ENCODE data around the gene UBXN10.

Gene UBXN10

DNA sequence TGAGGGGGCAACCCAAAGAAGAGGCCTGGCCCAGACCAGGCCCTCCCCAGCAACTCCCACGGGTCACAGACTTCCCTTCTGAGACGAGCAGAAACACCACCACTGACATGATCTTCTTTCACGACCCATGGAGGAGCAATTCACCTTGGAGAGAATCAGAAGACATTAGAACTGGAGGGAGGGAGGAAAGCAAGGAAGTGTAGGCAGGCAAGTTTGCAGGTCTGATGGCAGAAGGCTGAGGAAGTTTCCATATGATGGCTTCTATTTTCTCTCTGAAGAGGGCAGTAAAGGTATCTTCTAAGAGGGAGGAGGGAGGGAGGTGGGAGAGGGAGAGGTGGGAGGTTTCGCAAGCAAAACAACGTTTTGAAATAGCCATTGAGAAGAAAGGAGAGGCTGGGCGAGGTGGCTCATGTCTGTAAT, 1.4 kb upstream of the UBXN10 start:
- no peak for DNase-seq

DNA sequence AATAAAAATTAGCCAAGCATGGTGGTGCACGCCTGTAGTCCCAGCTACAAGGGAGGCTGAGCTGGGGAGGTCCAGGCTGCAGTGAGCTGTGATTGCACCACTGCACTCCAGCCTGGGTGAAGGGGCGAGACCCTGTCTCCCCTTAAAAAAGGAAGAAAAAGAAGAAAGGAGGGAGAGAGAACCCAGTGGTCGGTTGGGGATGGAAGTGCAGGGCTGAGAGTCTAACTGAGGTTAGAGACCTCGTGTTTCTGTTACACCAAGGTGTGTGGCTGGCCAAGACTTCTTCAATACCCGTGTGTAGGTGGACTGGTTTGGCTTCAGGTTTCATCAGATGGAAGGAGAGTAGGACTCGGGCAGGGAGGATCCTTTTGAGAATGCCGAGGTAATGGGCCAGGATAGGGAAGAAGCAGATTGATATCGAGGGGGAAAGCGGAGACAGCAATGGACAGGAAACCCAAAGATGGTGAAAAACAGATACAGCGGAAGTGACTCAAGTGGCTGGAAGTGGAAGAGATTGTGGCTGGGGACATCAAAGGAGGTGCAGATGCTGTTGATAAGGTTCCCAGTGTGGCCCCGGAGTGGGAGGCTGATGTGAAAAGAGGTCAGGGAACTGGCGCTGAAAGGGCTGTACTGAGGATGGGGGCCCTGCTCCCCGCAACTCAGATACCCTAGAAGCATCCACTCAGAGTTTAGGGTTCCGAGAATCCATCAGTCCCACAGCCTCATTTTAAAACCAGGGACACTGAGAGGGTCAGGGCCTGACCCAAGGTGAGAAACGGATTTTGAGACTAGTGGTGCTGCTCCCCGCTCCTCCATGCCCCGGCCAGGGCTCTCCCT, 681 bp upstream of the UBXN10 start:
- DNase-seq = no peak

DNA sequence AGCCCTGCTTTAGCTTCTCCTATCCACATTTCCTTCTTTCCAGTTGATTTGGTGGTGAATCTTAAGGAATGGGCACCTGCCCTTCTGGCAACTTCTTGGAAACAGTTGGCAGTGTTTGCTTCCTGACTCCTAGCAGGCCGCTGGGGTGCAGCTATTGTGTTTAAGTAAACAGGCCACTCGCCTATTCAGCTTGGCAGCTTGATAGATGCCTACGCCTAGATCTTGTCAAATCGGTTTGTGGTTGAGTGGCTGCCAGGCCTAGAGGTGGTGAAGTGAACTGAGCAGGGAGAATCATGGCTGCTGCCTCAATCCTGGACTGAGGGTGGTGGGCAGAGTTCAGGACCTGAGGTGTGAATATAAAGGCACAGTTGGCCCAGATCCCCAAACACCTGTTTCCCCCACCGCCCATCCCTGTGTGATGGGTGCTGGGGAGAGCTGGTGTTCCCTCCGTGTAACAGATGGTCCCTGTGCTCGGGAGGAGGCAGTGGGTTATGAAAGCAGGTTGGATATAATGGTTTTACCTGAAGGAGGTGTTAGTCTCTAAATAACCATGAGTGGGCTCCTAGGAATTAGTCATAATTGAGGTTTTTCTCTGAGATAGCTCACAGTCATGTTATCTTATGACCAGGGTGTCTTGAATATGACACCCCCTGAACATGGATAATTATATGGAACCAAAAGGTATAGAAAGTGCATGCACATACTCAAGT, 1.4 kb downstream of the UBXN10 start:
- DNase-seq = no peak

DNA sequence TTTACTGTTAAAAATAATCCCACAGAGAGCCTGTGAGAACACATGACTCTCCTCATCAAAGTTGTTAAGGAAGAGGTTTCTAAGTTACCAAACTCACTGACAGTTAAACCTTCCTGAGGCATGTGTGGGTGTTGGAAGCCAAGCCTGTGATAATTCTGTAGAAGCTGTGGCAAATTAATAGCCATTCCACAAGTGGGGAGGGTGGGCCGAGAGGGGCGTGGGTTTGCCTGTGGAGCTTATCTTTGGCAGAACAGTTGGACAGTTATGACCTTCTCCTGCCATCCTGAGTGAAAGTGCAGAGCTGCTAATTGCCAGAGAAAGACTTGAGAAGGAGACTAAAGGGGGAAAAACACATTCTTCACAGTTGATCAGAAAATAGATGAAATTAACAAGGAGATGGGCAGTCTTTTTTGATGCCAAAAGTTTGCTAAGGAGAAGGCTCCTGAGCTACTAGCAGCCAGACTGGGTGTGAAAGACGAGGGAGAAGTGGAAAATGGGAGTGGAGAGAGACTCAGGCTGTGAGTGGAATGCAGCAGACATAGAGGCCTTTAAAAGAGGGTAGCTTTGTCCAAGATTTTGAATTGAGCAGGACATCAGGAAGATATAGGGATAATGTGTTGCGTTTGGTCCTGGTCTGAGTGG, 2.0 kb downstream of the UBXN10 start:
- no peak for DNase-seq

DNA sequence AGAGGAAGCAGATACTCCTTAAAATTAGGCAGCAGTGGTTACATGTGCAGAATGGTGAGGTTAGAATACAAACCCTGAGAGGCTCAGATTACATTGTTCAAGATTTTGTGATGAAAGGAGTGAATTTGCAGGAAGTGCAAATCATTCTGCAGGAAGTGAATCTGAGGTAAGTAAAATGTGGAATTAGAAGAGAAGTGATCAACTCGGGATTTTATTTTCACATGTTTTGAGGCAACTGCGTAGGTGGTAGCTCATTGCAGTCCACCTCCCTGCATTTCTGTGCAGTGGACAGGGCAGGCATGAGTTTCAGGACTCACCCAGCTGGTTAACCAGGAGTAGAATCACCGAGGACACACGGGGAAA, 2.5 kb downstream of the UBXN10 start:
- no peak for DNase-seq

DNA sequence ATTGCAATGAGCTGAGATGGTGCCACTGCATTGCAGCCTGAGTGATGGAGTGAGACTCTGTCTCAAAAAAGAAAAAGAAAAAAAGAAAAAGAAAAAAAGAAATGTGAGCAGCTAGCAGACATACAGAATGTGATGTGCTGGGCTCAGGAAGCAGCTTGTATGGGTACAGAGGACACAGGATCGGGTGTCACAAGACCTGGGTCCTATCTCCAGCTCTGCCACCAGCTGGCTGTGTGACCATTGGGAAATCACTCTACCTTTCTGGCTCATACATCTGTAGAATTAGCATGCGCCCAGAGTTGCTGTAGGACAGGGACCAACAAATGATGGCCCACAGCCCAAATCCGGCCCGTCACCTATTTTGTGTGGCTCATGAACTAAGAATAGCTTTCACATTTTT, 3.8 kb downstream of the UBXN10 start:
- no peak for DNase-seq

DNA sequence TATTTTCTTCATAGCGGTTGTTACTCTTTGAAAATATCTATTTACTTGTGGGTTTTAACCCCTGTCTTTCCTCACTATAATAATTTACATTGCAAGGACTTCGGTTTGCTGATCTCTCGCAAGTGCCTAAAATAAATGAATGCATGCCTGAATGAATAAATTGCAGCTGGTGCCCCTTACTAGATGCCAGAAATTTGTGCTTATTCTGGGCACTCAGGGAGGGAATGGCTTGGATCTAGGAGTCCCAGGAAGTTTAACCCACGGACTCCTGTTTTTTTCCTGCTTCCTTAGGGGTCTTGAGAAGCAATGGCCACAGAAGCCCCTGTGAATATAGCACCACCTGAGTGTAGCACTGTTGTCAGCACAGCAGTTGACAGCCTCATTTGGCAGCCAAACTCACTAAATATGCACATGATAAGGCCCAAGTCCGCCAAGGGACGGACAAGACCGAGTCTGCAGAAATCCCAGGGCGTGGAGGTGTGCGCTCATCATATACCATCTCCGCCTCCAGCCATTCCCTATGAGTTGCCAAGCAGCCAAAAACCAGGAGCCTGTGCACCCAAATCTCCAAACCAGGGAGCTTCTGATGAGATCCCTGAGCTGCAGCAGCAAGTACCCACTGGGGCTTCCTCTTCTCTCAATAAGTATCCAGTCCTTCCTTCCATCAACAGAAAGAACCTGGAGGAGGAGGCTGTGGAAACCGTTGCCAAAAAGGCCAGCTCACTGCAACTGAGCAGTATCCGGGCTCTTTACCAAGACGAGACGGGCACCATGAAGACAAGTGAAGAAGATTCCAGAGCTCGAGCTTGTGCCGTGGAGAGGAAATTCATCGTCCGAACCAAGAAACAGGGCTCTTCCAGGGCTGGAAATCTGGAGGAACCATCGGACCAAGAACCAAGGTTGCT, 4.6 kb downstream of the UBXN10 start:
- no peak for DNase-seq

DNA sequence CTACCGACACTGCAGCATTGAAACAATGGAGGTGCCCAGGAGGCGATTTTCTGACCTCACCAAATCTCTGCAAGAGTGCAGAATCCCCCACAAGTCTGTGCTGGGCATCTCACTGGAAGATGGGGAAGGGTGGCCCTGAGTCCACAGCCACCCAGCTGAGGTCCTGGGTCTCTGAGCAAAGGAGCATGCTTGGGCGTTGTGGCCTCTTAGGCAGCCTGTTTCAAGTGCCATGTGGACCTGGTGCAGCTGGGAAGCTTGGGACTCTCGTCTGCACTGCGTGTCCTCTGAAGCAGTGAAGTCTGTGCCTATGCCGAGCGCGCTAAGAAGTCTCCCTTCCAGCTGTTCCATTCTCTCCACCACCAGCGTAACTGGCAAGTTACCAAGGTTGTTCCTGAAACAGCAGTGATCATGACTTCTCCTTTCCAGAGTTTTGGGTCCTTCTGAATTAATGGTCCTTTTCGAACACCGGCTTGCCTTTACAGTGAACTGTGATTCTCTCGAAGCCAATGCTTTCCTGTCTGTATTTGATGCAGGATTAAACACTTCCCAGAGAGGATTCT, 5.5 kb downstream of the UBXN10 start:
- no peak for DNase-seq

DNA sequence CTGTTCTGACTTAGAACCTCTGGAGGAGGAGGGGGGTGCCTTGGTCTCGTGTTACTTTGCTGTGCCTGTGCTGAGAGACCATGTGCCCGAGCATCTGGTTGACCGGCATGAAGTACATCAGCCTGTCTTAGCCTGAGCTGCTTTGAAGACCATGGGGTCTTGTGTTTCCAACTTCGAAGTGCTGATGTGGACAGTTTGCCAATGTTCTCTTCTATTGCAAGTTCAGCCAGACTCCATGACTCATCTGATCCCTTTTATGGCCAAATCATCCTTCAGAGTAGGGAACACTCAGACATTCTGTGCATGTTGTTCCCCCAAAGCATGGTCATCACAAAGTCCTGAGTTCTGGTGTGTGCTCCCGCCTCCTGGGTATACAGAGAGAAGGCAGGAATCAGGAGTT, 6.5 kb downstream of the UBXN10 start:
- DNase-seq = no peak

DNA sequence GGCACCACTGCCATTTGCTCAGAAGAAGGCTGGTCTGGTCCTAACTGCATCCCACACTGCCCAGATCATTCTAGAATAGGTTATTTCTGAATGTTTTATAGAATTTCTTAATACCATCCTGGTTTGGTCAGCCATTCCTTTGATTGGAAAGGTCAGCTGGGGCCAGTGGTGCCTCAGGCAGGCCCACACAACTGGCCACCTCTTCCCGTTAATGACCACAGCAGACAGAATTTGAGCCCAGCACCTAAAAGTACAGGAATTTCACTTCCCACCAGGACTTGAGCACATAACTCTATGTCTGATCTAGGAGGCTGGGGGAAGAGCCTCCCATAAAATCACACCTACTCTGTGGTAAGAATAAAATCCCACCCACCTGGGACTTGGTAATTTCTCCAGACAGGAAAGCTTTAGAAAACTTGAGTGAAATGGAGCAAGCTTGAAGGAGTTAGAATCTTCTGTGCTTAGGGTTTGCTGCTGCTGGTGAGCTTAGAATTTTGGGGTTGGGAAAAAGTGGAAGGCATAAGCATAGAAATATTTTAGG, 7.0 kb downstream of the UBXN10 start:
- DNase-seq = no peak

DNA sequence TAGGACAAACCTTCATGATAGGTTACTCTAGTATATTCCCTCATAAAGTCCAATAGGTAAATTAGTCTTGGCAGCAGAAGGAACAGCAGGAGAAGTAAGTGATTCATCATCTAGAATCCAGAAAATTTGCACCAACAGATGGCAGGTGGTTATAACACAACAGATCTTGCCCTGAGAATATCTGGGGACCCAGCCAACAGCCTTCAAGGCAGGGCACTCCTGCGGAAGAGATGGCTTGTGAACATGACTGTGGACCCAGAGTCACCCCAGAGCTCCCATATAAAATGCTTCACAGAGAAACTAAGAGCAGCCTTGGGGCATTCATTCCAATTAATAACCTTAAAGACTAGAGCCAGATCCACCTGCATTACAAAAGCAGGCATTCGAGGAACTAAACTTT, 8.3 kb downstream of the UBXN10 start:
- DNase-seq = no peak

DNA sequence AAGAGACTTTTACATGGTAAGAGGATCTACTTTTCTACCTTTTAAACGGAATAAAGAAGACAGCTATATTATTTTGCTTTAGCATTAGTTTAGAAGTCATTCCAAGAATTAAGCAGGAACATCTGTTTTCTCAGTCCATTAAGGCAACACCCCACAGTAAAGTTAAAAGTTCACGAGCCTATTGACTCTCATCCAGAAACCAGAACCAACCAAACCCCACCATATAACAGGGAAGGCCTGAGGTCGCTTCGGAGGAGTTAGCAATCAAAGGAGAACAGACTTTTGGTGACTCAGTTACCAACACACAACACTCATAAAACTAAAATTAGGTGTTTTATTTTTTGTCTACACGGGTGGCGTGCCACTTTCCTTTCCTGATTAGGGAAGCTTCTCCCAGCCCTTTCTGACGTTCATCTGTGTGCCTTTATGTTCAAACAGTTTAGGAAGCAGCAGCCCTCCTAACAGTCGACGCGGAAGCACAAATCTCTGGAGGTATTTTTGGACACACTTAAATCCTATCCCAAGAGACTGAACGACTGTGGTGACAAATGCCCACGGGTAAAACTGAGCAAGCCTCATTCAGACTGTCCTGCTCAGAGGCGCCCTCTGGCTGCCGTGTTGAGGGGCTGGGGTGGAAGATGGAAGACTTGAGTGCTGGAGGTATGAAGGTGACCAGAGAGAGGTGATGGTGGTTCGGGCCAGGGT, 9.0 kb downstream of the UBXN10 start:
- DNase-seq = no peak

DNA sequence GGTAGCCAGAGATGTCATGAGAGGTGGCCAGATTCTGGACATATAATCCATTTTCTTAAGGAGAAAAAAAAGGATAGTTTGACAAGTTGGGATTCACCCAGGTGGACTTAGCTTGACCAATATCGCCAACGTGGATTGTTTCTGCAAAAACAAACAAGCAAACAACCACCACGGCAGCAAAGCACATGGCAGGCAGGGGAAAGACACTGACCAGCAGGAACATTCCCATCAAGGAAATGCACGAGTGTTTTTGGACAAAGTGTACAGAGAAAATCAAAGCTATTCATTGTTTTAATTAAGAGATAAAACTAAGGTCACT, 9.5 kb downstream of the UBXN10 start:
- DNase-seq = no peak

DNA sequence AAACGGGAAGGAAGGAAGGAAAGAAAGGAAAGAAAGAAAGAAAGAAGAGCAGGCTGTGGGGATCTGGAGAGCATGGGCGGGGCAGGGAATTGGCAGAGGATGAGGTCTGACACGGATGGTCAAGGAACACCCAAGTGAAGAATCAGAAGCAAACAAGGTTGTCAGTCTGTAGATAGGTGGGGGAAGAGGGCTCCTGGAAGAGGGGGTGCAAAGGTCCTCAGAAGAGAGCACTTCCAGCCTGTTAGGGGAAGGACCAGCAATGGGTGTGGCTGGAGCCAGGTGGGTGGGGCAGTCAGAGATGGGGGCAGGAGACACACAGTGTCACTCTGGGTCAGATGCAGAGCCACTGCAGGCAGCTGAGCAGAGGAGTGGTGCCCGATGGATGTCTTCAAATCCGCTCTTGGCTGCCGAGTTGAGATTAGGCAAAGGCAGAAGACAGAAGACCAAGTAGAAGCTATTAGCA, 11.5 kb downstream of the UBXN10 start:
- DNase-seq = no peak

DNA sequence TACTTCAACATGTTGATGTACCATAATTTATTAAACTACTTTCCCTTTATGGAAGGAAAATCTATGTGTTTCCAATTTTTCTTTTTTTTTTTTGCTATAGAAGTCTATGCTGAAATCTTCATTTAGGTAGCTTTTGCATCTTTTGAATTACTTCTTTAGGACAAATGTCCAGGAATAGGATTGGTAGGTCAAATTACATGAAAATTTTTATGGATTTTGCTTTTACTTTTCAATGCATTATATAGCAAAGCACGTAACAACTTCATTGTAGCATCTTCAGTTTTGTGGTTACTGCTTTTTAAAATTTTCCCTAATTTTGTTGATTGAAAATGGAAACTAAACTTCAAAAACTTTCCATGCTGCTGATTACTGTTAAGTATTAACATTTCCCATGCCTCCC, 12.4 kb downstream of the UBXN10 start:
- DNase-seq = no peak

DNA sequence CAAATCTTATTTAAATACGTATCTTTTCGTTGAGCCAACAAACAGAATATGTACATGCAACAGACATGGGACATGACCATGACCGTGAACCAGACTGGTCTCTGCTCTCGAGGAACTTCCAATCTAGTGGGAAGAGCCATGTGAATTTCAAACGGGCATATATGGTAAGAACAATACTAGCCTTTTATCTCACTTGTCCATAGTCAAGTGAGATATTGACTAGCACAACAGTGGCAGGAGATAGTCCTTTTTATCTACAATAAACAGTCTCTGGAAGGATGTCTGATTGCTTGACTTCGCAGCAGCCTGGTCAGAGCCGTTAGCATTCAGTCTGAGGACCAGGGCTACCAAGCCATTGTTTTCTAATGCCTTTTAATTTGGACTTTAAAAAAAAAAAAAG, 13.0 kb downstream of the UBXN10 start:
- DNase-seq = no peak

DNA sequence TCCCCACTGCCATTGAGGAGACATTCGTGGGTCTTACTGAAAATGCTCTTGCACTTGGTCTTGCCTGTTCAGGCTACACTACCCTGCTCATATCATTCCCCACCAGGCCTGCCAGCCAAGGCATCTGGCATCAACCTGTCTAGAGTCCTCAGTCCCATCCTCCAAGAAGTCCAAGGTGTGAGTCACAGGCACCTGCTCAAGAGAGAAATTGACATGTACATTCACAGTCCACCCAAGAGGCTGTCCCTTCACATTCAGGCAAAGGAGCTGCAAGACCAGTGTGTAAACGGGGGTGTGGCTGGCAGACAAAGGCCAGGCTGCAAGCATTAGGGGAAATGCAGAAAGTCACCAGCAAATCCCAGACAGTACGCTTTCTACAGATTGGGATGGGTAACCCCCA, 13.5 kb downstream of the UBXN10 start:
- no peak for DNase-seq

DNA sequence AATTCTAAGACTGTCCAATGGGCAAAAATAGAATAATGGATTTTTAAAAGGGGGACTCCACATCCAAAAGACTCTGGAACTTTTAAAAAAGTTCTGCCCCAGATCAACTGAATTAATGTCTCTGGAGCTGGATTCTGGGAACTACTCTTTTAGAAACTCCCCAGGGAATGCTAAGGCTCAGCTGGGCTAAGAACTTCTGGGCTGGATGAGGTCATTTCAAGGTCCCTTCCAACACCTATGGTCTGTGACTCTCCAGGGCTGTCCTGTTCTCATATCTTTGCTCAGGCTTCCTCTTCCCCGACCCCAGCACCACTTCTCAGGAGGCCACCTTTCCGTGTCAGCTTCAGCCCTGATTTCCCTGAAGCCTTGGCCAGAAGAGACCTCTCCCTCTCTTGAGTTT, 13.9 kb downstream of the UBXN10 start:
- DNase-seq = no peak

DNA sequence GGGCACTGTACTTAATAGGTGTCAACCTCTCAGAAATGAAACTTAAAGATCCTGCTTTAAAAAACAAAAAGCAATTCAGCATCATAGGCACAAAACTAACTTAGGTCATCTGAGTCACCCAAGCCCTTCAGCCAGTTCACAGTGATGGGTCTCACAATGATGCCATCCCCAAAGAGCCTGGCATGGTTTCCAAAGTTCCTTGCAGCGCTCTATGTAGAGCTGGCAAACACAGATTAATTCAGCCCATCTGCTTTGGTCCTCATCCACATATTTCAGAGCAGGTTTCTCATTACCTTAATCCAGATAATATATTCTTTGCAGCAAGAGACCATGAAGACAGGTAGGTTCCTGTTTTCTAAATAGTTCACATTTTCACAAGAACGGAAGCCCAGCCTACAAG, 15.1 kb downstream of the UBXN10 start:
- no peak for DNase-seq

DNA sequence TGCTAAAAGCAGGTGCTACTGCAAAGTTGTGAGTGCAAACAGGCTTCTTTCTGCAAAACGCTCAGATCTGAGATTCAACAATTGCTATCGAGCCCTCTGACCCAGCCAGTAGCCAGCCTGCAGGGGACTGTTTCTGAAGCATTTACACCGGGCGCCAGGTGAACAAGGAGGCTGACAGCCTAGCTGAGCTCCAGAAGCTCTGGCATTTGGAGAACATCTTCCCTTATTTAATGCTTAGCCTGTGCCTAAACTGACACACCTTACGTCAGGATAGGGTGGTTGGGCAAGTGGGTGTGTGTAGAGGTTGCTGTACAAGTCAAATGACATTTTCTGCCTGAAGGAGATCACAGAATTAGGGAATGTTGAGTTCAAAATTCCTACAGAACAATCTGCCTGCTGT, 16.3 kb downstream of the UBXN10 start:
- DNase-seq = no peak

DNA sequence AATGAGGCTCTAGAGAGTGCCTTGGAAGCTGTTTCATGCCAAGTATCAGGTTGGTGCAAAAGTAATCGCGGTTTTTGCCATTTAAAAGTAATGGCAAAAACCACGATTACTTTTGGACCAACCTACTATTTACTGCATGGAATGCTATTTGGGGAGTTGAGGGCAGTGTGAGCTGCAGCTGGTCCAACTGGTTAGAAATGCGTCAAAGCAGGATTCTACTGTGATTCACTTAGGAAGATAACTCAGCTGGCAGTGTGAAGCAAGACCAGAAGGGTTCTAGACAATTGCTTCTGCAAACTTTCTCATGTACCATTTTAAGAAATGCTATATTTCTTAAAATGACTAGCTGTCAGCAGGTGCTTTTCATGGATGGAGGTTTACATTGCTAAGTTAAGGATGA, 21.6 kb downstream of the UBXN10 start:
- DNase-seq = no peak

DNA sequence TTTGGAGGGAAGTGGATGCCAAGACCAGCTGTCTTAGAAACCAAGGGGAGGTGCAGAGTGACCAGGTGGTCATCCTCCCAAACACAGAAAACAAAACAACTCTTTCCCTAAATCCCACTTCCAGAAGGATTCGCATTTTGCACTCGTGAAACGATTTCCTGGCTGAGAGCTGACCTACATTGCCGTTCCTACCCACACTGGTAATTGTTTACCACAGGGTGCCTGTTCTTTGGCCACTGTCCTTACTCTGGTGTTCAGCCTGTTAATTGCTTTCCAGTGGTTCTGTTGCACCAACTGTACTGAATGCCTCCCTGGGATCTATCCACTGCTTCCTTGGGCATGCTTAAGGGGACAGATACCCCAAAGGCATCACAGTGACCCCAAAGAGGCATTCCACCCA, 23.6 kb downstream of the UBXN10 start:
- no peak for DNase-seq
